22Rv1 (cell line): Measurements from ENCODE around the gene EML6.

Experiments used
- H3K27ac ChIP-seq: fragments of 450-650 bp; 2 replicates; pipeline ENCODE4 v1.5.1; 2017
- CTCF ChIP-seq: fragments of 450-650 bp; IDR thresholded peaks from 2 replicates; pipeline ENCODE4 v1.5.1; 2017; ENCODE audit warnings: mild to moderate bottlenecking
- ZFX ChIP-seq: fragments of 450-650 bp; IDR thresholded peaks from 2 replicates; pipeline ENCODE4 v1.6.1; 2017; ENCODE audit warnings: antibody characterized with exemption, borderline replicate concordance

Gene EML6

GRCh38 chr2:54927085-54927750 lies 203.8 kb downstream of the EML6 start:
- no peak overlapping the region for H3K27ac ChIP-seq
- no peak for TF ChIP-seq ZFX
- TF ChIP-seq CTCF, result no peak

GRCh38 chr2:54927751-54928615 lies 204.5 kb downstream of the EML6 start:
- TF ChIP-seq CTCF, result no peak
- TF ChIP-seq ZFX, result no peak
- no peak overlapping the region for H3K27ac ChIP-seq

- H3K27ac ChIP-seq, result no peak overlapping the region
- TF ChIP-seq ZFX, result no peak
- no peak for TF ChIP-seq CTCF
These were observed 205.3 kb downstream of the EML6 start for GRCh38 chr2:54928719-54929118.

- TF ChIP-seq ZFX, result no peak
- no peak for TF ChIP-seq CTCF
- no peak overlapping the region for H3K27ac ChIP-seq
These were observed 208.0 kb downstream of the EML6 start for GRCh38 chr2:54931473-54931872.

GRCh38 chr2:54935389-54935788 lies 211.9 kb downstream of the EML6 start:
- H3K27ac ChIP-seq, result no peak overlapping the region
- TF ChIP-seq ZFX (no peak), CTCF (no peak)

GRCh38 chr2:54936766-54937165 lies 213.3 kb downstream of the EML6 start:
- no peak overlapping the region for H3K27ac ChIP-seq
- TF ChIP-seq ZFX (no peak), CTCF (no peak)
